ENCODE data around the gene PPTC7. TPM values are rescaled to one million over a fixed set of nuclear protein-coding genes. Genes with fewer than 3 reads are reported as not detected.
"Not testable (repeated sequence)": the region's sequence is repeated elsewhere in the genome, so short reads cannot be mapped to it uniquely, and the experiment has no call there.

PPTC7 gene, protein sequence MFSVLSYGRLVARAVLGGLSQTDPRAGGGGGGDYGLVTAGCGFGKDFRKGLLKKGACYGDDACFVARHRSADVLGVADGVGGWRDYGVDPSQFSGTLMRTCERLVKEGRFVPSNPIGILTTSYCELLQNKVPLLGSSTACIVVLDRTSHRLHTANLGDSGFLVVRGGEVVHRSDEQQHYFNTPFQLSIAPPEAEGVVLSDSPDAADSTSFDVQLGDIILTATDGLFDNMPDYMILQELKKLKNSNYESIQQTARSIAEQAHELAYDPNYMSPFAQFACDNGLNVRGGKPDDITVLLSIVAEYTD
- 13.2 TPM for total RNA-seq (ENCODE audit: insufficient read depth, low replicate concordance)

DNA sequence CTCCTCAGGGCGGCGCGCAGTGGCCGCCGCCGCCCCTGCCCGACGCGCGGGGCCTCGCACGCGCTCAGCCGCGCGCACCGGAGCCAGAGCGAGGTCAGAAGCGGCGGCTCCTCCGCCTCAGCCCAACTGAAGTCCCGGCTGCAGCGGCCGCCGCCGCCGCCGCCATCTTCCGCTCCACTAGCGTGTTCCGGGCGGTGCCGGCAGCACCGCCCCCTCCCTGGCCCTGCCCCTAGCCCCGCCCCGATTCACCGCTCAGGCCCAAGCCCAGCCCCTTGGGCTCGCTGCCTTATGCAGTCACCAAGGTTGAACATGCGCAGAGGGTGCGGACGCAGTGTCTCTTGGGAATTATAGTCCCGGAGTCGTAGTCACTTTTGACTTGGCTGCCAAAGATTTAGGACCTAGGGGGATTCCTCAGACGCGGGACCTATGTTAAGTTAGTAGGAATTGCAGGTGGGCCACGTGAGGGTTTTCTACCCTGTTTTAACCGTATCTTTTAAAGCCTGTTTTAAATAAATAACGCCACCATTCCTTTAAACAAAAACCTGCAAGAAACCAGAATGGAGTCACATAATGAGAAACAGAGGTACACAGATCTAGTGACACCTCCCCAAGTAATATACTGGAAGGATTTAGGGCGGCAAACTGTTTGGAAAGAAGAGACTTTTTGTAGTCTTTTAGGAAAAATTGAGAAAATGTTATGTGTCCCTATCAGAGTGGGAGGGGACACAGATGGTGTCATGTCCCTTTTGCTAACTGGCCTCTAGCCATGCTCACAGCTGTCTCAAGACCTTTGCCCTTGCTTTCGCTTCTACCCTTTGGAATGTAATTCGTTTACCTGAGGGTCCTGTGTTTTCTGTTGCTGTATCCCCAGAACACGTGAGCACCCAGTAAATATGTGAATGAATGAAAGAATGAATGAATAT, at the start of gene PPTC7:
PPTC7 (minus strand) TSS at position 182 of the 923 bp plus-strand sequence. CDS start 287 bp downstream, outside the sequence.
- DNase-seq (ENCODE audit: low spot score): peak; percentile 98

DNA sequence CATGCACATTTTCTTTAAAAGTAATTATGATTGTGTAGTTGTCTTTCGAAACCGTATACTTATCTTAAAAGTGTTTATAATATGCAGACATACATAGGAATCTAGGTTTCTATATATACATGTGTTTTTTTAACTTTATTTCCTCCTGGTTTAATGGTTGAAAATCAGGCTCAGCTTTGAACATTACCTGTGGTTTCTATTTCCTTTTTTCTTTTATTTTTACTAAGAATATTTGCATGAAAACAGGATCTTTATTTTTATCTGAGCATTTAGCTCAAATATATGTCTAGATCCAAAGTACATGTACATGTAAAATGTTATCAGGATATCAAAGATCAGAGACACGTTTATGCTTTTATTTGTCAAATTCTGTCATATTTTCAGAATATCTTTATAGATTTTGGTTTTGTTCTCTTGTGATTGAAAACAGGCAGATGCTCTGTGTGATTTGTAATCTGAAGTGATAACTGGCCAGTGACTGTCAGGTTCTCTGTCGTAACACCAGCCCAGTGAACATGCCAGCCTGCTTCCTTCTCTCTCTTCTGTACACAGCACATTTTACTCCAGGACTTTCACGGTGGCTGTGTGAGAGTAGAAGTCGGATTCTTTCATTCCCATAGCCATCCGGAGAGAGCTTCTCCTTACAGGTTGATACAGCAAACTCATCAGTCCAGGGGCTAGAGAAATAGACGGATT, 44.5 kb upstream of the PPTC7 start:
- DNase-seq (ENCODE audit: low spot score): no peak

DNA sequence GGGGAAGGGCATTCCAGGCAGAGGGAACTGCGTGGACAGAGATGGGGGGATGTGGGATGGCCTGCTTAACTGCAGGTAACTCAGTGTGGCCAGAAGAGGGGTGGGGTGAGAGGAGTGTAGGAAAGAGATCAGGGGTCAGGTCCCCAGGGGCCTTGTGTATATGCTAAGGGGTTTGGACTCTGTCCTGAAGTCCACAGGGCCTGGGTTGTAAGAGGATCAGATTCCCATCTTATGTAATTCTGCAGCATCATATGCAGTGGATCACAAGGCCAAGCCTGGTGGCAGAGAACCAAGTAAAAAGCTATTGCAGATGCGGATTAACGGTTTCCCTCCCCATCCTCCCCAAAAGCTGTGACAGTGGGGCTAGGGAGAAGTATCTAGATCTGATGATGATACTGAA, 39.5 kb upstream of the PPTC7 start:
- no peak for DNase-seq (ENCODE audit: low spot score)

DNA sequence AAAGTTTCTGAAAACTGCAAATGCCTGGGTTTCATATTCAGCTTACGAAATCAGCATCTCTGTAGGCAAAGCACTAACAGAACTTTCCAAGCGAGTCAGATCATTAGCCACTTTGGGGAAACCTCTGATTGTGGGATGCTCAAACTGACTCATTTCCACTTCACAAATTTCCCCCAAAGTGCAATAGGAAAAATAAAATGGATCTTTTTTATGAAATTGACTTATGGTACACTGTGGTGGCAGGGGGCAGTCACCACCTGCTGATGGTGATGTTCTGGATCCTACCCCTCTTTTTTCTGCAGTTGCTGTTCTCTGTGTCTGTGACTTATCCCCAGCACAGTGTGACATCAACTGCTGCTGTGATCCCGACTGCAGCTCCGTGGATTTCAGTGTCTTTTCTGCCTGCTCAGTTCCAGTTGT, 36.4 kb upstream of the PPTC7 start:
- DNase-seq (ENCODE audit: low spot score): no peak

DNA sequence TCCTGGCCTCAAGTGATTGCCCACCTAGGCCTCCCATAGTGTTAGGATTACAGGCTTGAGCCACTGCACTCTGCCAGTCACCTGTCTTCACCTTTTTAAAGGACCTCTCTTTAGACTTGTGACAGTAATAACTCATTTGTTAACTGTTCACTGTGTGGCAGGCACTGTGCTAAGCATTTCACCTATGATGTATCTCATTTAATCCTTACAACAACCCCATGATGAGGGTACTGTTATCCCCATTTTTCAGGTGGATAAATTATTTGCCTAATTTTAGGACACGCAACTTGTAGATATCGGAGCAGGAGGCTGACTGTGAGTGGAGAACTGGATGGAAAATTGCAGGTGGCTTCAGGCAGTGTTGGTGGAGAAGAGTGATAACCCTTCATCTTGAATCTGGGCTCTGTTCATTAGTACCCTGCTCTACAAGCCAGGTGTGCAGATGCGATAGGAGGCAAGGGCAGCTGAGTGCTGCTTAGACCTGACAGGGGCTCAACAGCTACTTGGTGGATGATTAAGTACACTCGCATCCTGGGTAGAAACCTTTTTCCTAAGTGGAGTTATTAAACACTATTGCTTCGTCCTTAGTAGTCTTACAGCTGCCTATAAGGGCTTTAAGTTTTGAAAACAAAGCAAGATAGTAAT, 33.5 kb upstream of the PPTC7 start:
- DNase-seq (ENCODE audit: low spot score): no peak

DNA sequence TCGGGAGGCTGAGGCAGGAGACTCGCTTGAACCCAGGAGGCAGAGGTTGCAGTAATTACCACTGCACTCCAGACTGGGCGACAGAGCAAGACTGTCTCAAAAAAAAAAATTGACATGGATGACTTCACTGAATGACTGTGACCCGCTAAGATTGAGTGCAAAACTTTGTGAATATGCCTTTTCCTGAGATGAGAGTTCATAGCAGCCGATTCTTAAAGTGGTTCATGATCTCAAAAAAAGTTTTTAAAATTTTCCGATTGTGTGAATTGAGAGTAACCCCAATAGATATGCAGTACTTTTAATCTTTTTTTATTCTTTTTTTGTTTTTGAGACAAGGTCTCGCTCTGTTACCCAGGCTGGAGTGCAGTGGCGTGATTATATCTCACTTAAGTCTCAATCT, 32.1 kb upstream of the PPTC7 start:
- DNase-seq (ENCODE audit: low spot score): no peak

DNA sequence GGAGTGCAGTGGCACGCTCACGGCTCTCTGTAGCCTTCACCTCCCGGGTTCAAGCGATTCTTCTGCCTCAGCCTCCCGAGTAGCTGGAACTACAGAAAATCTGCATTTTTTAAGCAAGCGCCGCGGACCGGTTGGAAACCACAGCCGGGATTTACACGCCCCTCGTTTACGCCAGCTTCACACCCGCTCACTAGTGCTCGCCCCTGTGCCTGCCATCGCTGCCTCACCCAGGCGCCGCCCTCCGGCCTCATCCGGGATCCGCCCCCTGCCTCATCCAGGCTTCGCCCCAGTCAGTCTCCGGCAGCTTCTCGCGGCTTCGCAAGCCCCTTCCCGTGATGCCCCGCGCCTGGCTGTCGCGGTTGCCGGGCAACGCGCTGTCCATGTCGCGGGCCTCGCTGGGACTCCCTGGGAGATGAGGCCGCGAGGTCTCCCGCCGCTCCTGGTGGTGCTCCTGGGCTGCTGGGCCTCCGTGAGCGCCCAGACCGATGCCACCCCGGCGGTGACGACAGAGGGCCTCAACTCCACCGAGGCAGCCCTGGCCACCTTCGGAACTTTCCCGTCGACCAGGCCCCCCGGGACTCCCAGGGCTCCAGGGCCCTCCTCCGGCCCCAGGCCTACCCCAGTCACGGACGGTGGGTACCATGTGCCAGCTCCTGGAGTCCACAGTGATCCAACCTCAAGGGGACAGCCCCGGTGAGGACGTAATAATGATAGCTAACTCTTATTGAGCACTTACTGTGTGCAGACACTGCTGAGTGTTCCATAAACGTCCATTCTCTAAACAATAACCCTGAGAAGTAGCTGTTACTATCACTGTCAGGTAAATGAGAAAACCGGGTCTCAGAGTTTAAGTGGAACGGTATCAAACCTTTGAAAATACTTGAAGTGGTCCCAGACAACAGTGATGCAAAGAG, 30.9 kb upstream of the PPTC7 start, which contains the start of gene TCTN1:
TCTN1 (plus strand) TSS at position 359 of the 914 bp plus-strand sequence; CDS start at position 413, 54 bp downstream.
- peak; percentile 98 for DNase-seq (ENCODE audit: low spot score)

DNA sequence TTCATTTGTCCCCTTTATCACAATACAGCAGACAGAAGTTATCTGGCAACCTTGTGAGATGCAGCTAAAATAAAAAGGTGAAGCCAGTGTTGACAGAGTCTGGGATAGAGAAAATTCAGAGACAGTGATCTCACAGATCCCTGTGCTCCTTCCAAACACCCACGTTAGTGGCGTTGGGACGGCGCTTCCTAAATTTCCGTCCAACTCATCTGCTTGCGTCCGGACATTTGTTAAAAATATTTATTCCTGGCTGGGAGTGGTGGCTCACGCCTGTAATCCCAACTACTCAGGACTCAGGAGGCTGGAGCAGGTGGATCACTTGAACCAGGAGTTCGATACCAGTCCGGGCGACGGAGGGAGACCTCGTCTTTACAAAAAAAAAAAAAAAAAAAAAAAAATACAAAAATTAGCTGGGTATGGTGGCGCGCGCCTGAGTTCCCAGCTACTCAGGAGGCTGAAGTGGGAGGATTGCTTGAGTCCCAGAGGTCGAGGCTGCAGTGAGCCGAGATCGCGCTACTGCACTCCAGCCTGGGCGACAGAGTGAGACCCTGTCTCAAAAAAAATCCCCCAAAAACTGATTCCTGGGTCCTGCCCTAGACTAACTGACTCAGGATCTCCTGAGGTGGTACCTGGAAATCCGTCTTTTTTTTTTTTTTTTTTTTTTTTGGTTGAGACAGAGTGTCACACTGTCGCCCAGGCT, 30.1 kb upstream of the PPTC7 start:
- no peak for DNase-seq (ENCODE audit: low spot score)

DNA sequence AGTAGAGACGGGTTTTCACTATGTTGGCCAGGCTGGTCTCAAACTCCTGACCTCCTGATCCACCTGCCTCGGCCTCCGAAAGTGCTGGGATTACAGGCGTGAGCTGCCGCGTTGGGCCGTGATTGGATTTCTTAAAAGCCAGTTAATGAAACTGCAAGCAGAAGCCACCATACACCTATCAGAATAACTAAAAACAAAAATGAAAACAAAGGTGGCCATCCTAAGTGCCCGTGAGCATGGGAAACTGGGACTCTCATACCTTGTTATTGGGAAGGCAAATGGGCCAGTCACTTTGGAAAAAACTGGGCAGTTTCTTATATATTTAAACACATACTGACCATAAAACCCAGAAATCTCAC, 23.1 kb upstream of the PPTC7 start:
- no peak for DNase-seq (ENCODE audit: low spot score)

DNA sequence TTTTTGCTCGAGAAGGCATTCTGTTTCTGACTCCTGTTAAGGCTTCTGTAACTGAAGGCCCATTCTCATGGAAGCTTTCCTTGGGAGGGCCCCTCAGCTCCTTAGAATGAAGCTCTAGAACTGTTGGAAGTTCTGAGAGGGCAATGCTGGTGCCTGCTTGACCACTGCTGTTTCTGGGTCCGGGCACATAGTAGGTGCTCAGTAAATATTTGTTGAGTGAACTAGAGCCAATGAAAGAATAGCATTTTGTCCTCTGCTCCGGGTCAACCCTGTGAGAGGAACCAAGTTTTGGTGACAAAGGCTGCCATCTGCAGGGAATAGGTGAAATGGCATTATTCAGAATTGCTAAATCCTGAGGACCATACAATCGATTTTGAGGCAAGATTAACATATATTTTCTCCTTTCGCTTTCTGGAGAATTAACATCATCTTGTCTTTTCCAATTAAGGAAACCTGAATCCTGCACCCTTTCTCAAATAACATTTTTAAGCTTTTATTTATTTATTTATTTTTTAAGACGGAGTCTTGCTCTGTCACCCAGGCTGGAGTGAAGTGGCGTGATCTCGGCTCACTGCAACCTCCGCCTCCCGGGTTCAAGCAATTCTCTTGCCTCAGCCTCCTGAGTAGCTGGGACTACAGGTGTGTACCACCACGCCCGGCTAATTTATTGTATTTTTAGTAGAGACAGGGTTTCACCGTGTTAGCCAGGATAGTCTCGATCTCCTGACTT, 19.1 kb upstream of the PPTC7 start:
- DNase-seq (ENCODE audit: low spot score): peak; percentile 52

DNA sequence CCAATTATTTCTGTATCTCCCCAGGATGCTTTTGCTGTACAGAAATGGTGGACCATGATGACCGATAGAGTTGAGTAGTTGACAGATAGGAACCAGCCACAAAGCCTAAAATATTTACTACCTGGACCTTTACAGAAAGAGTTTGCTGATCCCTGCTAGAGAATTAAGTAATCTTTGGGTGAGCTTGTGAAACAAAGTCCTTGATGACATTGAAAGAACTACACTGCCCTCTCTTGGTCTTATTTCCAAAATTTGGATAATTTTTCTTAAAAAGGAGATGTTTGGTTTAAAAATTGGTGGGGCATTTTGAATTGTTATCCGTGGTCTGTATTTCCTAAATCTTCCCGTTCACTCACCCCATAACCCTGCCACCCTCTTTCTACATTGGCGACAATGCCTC, 17.1 kb upstream of the PPTC7 start:
- peak; percentile 65 for DNase-seq (ENCODE audit: low spot score)

DNA sequence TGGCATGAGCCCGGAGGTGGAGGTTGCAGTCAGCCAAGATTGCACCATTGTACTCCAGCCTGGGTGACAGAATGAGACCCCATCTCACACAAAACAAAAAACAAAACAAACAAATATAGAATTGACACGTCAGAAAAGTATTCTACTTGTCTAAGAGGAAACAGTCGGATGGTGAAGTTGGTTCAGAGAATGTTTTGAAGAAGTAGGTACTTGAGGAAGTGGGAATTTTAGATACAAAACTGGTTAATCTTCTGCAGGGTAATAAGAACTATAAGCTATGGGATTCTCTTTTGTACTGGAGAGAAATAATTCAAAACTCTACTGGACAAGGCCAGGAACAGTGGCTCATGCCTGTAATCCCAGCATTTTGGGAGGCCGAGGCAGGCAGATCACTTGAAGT, 16.2 kb upstream of the PPTC7 start:
- DNase-seq (ENCODE audit: low spot score): no peak

DNA sequence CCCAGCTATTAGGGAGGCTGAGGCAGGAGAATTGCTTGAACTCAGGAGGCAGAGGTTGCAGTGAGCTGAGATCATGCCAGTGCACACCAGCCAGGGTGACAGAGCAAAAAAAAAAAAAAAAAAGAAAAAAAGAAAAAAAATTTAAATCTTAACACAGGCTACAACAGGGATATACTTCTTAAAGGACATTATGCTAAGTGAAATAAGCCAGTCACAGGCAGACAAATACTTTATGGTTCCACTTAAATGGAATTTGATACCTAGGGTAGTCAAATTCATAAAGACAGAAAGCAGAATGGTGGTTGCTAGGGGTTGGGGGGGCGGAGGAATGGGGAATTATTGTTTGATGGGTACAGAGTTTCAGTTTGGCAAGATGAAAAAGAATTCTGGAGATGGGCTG, 14.8 kb upstream of the PPTC7 start:
- no peak for DNase-seq (ENCODE audit: low spot score)

DNA sequence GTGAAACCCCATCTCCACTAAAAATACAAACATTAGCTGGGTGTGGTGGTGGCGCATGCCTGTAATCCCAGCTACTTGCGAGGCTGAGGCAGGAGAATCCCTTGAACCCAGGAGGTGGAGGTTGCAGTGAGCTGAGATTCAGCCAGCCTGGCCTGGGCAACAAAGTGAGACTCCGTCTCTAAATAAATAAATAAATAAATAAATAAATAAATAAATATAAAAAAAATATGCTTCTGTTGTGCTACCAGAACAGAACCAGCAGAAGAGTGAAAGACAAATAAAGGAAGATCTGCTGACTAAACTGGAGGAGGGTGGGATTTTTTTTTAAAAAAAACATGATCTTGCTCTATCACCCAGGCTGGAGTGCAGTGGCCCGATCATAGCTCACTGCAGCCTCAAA, 9.8 kb upstream of the PPTC7 start:
- DNase-seq (ENCODE audit: low spot score): not testable (repeated sequence)

DNA sequence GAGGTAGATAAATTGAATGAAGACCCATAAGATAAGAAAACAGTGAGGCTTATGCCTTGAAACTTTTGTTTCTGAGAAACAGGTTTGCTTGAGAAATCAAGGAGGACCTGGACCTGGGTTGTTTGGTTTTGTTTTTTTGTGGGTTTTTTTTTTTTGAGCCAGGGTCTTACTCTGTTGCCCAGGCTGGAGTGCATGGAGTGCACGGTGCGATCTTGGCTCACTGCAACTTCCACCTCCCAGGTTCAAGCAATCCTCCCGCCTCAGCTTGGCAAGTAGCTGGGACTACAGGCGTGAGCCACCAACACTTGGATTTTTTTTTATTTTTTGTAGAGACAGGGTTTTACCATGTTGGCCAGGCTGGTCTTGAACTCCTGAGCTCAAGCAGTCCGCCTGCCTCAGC, 9.0 kb upstream of the PPTC7 start:
- no peak for DNase-seq (ENCODE audit: low spot score)

DNA sequence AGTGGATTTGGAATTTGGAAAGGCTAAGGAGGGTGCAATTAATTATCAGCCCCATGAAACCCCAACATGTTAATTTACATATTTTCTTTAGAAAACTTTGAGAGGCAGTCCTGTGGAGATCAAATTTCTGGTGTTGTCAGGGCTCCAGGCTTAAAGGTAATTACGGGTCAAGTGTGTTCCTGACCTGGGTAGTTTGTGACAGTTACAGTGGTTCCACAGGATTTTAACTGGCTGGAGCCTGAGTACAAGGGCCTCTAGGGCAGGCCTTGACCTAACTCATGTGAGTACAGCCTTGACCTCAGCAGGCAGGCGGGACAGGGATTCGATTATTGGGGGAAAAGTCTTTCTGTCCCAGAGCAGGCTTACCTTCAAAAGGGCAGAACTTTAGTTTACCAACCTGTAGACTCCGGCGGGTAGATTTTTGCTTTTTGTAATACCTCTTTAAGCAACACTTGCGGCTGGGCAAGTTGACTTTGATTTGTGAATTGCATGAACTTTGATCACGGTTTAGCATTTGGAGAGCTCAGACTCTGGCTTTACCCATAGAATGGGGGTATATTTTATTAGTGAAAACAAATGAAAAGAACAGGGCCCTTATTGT, 8.4 kb upstream of the PPTC7 start:
- no peak for DNase-seq (ENCODE audit: low spot score)

DNA sequence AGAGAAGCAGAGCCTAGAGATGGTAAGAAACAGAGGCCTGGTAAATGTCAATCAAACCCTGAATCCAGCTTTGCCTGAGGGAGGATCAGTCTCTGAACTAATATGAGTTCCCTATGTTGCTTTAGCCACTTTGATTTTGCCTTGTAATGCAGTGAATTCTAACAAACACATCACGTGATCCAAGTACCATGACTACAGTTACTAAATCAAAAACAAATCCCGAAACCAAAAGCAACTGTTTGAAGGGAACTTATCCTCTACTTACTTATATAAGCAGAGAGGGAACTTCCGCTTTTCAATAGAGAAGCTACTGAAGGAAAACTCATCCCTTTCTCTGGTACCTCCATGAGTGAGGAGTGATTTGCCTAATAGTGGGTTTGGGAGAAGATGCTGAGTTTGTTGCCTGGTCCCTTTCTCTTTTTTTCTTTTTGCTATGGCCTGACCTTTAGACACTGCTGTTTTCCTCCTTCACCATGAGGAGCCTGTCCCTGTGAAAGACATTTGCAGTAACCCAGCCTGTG, 7.7 kb upstream of the PPTC7 start:
- DNase-seq (ENCODE audit: low spot score): peak; percentile 48

DNA sequence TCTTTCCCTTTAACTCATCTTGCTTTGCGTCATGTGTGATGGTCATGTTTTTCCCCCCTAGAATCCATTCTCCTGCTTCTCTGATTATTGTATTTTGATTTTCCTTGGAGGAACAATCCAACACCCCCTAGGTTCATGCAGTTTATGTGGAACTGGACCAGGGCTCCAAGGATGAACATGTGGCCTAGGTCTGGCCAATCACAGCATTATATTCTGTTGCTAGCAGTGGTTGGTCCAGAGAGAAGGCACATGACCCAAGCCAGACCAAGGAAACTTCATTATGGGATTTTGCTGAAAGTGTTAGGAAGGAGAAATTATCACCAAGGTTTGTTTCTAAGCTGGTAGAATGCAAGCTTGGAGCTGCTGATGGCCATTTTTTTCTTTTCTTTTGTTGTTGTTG, 6.9 kb upstream of the PPTC7 start:
- no peak for DNase-seq (ENCODE audit: low spot score)

DNA sequence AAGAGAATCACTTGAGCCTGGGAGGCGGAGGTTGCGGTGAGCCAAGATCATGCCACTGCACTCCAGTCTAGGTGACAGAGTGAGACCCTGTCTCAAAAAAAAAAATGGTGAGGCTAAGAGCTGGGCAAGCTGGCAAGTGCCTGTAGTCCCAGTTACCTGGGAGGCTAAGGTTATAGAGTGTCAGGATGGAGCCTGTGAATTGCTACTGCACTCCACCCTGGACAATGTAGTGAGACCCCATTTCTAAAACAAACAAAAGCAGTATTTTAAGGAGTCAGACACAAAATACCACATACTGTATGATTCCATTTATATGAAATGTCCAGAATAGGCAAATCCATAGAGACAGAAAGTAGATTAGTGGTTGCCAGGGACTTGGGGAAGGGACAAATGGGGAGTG, 4.0 kb upstream of the PPTC7 start:
- DNase-seq (ENCODE audit: low spot score): not testable (repeated sequence)

Measured in umbilical cord (tissue), 2 donors.